Measurements from ENCODE around the gene UPB1.

Gene UPB1

GRCh38 chr22:24512043-24512442, 16.9 kb downstream of the UPB1 start:
- TF ChIP-seq ZFX (IDR thresholded peaks at IDR 0.05) = no peak
- no peak for TF ChIP-seq CTCF (conservative IDR thresholded peaks at IDR 0.05)
- no peak overlapping the region for H3K27ac ChIP-seq

- no peak for TF ChIP-seq CTCF (conservative IDR thresholded peaks at IDR 0.05)
- TF ChIP-seq ZFX (IDR thresholded peaks at IDR 0.05) = no peak
- H3K27ac ChIP-seq = peak overlapping the region; percentile 60
Observed at GRCh38 chr22:24513378-24514240, 18.5 kb downstream of the UPB1 start.

GRCh38 chr22:24514241-24515026, 19.3 kb downstream of the UPB1 start:
- H3K27ac ChIP-seq = peak overlapping the region; percentile 60

GRCh38 chr22:24515027-24515338, 19.9 kb downstream of the UPB1 start:
- peak overlapping the region; percentile 60 for H3K27ac ChIP-seq
- TF ChIP-seq CTCF (conservative IDR thresholded peaks at IDR 0.05) (no peak), ZFX (IDR thresholded peaks at IDR 0.05) (no peak)

More at GRCh38 chr22:24514241-24515026, 19.3 kb downstream of the UPB1 start:
- TF ChIP-seq CTCF (conservative IDR thresholded peaks at IDR 0.05) = no peak

- TF ChIP-seq CTCF (conservative IDR thresholded peaks at IDR 0.05) (no peak), ZFX (IDR thresholded peaks at IDR 0.05) (no peak)
- no peak overlapping the region for H3K27ac ChIP-seq
Observed at GRCh38 chr22:24516301-24516737, 21.2 kb downstream of the UPB1 start.

GRCh38 chr22:24517446-24517845, 22.3 kb downstream of the UPB1 start:
- no peak overlapping the region for H3K27ac ChIP-seq
- TF ChIP-seq CTCF (conservative IDR thresholded peaks at IDR 0.05) (no peak), ZFX (IDR thresholded peaks at IDR 0.05) (no peak)

- no peak for TF ChIP-seq ZFX (IDR thresholded peaks at IDR 0.05)
- TF ChIP-seq CTCF (conservative IDR thresholded peaks at IDR 0.05) = no peak
- H3K27ac ChIP-seq = no peak overlapping the region
Observed at GRCh38 chr22:24518228-24518627, 23.1 kb downstream of the UPB1 start.
